ENCODE results near the gene BCL2L2.
A peak's percentile ranks its signal among the peaks of the same experiment; 100 is the strongest.
"Not testable (repeated sequence)": the region's sequence is repeated elsewhere in the genome, so short reads cannot be mapped to it uniquely, and the experiment has no call there.

Gene BCL2L2

GRCh38 chr14:23306412-23307145, at the start of gene BCL2L2:
Gene BCL2L2, plus strand, starts transcription at chr14:23306833. Its CDS starts 935 bp downstream, at chr14:23307768.
- peak; percentile 93 for DNase-seq

- DNase-seq: no peak
Measured at GRCh38 chr14:23258256-23258655, 48.4 kb upstream of the BCL2L2 start.

- no peak for DNase-seq
Measured at GRCh38 chr14:23259426-23259825, 47.2 kb upstream of the BCL2L2 start.

GRCh38 chr14:23260849-23261248, 45.8 kb upstream of the BCL2L2 start:
- DNase-seq: not testable (repeated sequence)

- no peak for DNase-seq
Measured at GRCh38 chr14:23269193-23269592, 37.4 kb upstream of the BCL2L2 start.

- DNase-seq: no peak
Measured at GRCh38 chr14:23275412-23275811, 31.2 kb upstream of the BCL2L2 start.

- DNase-seq: no peak
Measured at GRCh38 chr14:23277189-23277588, 29.4 kb upstream of the BCL2L2 start.

GRCh38 chr14:23277928-23278327, 28.7 kb upstream of the BCL2L2 start:
- DNase-seq: not testable (repeated sequence)

GRCh38 chr14:23281247-23281646, 25.4 kb upstream of the BCL2L2 start:
- no peak for DNase-seq

- no peak for DNase-seq
Measured at GRCh38 chr14:23284654-23285529, 21.7 kb upstream of the BCL2L2 start.

GRCh38 chr14:23285530-23286019, 21.1 kb upstream of the BCL2L2 start:
- DNase-seq: no peak

- DNase-seq: peak; percentile 98
Measured at GRCh38 chr14:23286020-23286901, 20.4 kb upstream of the BCL2L2 start, which contains the start of gene HOMEZ. Gene HOMEZ, minus strand, starts transcription at chr14:23286132. Its CDS starts 180 bp downstream, at chr14:23285952.

GRCh38 chr14:23286902-23287479, 19.6 kb upstream of the BCL2L2 start:
- DNase-seq: no peak

GRCh38 chr14:23294734-23295561, 11.7 kb upstream of the BCL2L2 start:
- peak; percentile 69 for DNase-seq

GRCh38 chr14:23296012-23296777, 10.4 kb upstream of the BCL2L2 start:
- no peak for DNase-seq

GRCh38 chr14:23297096-23297495, 9.5 kb upstream of the BCL2L2 start:
- DNase-seq: no peak

- no peak for DNase-seq
Measured at GRCh38 chr14:23297611-23298277, 8.9 kb upstream of the BCL2L2 start.

- peak; percentile 21 for DNase-seq
Measured at GRCh38 chr14:23299211-23299957, 7.2 kb upstream of the BCL2L2 start.
